Fibroblast of lung (primary cell): ENCODE measurements around the gene KIAA0753. TPM values are rescaled to one million over a fixed set of nuclear protein-coding genes. Genes with fewer than 3 reads are reported as not detected.
A peak's percentile ranks its signal among the peaks of the same experiment; 100 is the strongest.

ENCODE experiments used
- DNase-seq, 2 donors: peaks; one replicate each; pipeline versions ENCODE4 v3.0.0 to v3.0.0-alpha.2; 2010; ENCODE audit warnings: low read depth in 2 of 2
- H2AFZ ChIP-seq: 2 replicates; pipeline ENCODE4 v1.5.1; 2012; ENCODE audit warnings: low read length, control low read depth, inconsistent platforms
- H3K27ac ChIP-seq: 2 replicates; pipeline ENCODE4 v1.5.1; 2011; ENCODE audit warnings: low read length, control low read depth; ENCODE audit not compliant: insufficient read depth
- H3K27me3 ChIP-seq: 2 replicates; pipeline ENCODE4 v1.5.1; 2011; ENCODE audit warnings: mild to moderate bottlenecking, low read length; ENCODE audit not compliant: control insufficient read depth, insufficient read depth
- H3K36me3 ChIP-seq: 2 replicates; pipeline ENCODE4 v1.5.1; 2011; ENCODE audit warnings: low read length; ENCODE audit not compliant: control insufficient read depth, insufficient read depth
- H3K4me1 ChIP-seq: 2 replicates; pipeline ENCODE4 v1.5.1; 2011; ENCODE audit warnings: low read length; ENCODE audit not compliant: control insufficient read depth, insufficient read depth; ENCODE audit errors: extremely low read depth
- H3K4me2 ChIP-seq: 2 replicates; pipeline ENCODE4 v1.5.1; 2011; ENCODE audit warnings: low read length, control low read depth; ENCODE audit not compliant: insufficient read depth; ENCODE audit errors: extremely low read depth
- H3K4me3 ChIP-seq, 4 experiments: fragments of 200-600 bp in 1 of 4; sonication (generic) in 1 of 4; replicated peaks in 1 of 4; 2 replicates each; pipeline ENCODE4 v1.5.1; 2011 to 2016; ENCODE audit warnings: low read length in 4 of 4, low read depth in 3 of 4, mild to moderate bottlenecking in 3 of 4, control low read depth in 2 of 4, inconsistent platforms in 1 of 4, mixed read lengths in 1 of 4; ENCODE audit not compliant: insufficient read depth in 1 of 4; ENCODE audit errors: control extremely low read depth in 1 of 4
- H3K79me2 ChIP-seq: 2 replicates; pipeline ENCODE4 v1.5.1; 2012; ENCODE audit warnings: mild to moderate bottlenecking, low read length, inconsistent platforms; ENCODE audit not compliant: control insufficient read depth, insufficient read depth
- H3K9ac ChIP-seq: 2 replicates; pipeline ENCODE4 v1.5.1; 2011; ENCODE audit warnings: mild to moderate bottlenecking, low read length, control low read depth; ENCODE audit not compliant: insufficient read depth
- H3K9me3 ChIP-seq: 2 replicates; pipeline ENCODE4 v1.5.1; 2012; ENCODE audit warnings: low read depth, low read length; ENCODE audit not compliant: control insufficient read depth, insufficient read depth
- H4K20me1 ChIP-seq: 2 replicates; pipeline ENCODE4 v1.5.1; 2011; ENCODE audit warnings: low read length; ENCODE audit not compliant: control insufficient read depth, insufficient read depth; ENCODE audit errors: extremely low read depth
- EZH2 ChIP-seq: IDR thresholded peaks from 2 replicates; pipeline ENCODE4 v1.5.1; 2012; ENCODE audit warnings: low read length, control low read depth, mild to moderate bottlenecking; ENCODE audit errors: missing control alignments
- polyA minus RNA-seq: library from RNA; depleted of rRNA, polyadenylated mRNA; stranded (reverse); fragments of >200 nt; gene quantifications from 2 replicates; pipeline ENCODE4 v1.2.3, GENCODE V29; 2011; ENCODE audit warnings: low replicate concordance
- polyA plus RNA-seq, 2 donors: library from polyadenylated mRNA; depleted of rRNA in 1 of 2; stranded (reverse) in 1 of 2; unstranded in 1 of 2; fragments of >200 nt; gene quantifications; 2 replicates each; pipeline ENCODE4 v1.2.1, GENCODE V29; 2011 to 2012; ENCODE audit warnings: missing spikeins in 1 of 2
- total RNA-seq: library from RNA; depleted of rRNA; stranded (reverse); fragments of >200 nt; gene quantifications from 2 replicates; pipeline ENCODE4 v1.2.1, GENCODE V29; 2014
- TF ChIP-seq, protein P1 (sequence below), 2 donors: IDR thresholded peaks in 1 of 2; conservative IDR thresholded peaks in 1 of 2; 1 replicate in 1 of 2; 2 replicates in 1 of 2; pipeline ENCODE4 v1.5.1; 2011 to 2012; ENCODE audit warnings: low read length in 2 of 2, control low read depth in 1 of 2, inconsistent platforms in 1 of 2, low read depth in 1 of 2, mild to moderate bottlenecking in 1 of 2

The KIAA0753 gene
- total RNA-seq: 12.1 and 12.9 TPM in 2 replicates
- polyA plus RNA-seq: 4.6 and 5.8 TPM in 2 replicates
- 7.2 and 7.3 TPM in 2 replicates for polyA plus RNA-seq (2012)
- 3.9 and 14.3 TPM in 2 replicates for polyA minus RNA-seq

DNA sequence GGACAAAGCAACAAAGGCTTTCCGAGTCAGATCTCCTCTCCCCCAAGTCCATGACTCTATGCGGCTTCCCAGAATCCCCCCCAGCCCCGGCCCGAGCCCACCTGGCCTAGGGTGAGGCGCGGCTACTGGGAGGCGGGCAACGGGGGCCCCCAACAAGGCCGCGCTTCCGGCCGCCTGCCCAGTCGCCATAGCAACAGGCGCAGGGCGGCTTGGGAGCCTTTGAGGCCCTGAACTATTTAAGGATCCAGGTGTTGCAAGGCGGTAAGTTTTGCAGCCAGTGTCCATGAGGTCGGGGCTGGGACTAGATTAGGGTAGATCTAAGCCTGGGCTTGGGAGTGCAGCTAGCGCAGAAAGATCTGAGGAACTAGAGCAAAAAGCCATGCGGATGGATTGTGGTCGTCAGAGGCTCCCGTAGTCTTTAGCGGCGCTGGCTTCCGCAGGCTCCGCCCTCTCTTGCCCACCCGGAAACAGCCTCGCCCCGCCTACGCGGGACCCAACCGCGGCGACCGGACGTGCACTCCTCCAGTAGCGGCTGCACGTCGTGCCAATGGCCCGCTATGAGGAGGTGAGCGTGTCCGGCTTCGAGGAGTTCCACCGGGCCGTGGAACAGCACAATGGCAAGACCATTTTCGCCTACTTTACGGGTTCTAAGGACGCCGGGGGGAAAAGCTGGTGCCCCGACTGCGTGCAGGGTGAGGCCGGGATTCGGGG lies at the start of gene KIAA0753, which contains the start of gene TXNDC17:
TSS of gene KIAA0753 (minus strand) at position 176 of the 711 bp plus-strand sequence. CDS start 5,608 bp downstream, outside the sequence.
TSS of gene TXNDC17 (plus strand) at position 525 of the 711 bp plus-strand sequence. CDS start at position 548, 23 bp downstream.
- peak; percentile 90 to 92 for DNase-seq
- H3K9ac ChIP-seq: peak within 1 kb of the TSS; percentile 94
- peak within 1 kb of the TSS; percentile 58 to 97 (median 90) for H3K4me3 ChIP-seq
- H4K20me1 ChIP-seq: no peaks in the 10 kb centered on the region
- peak within 1 kb of the TSS; percentile 96 for H3K4me2 ChIP-seq
- peak within 1 kb of the TSS; percentile 93 for H3K27ac ChIP-seq
- peaks cover 43% of the 10 kb centered on the region for H3K79me2 ChIP-seq
- no peaks in the 10 kb centered on the region for H3K27me3 ChIP-seq
- H3K9me3 ChIP-seq: no peaks in the 10 kb centered on the region
- peak within 1 kb of the TSS; percentile 99 for H2AFZ ChIP-seq
- H3K36me3 ChIP-seq: peaks cover 8% of the 10 kb centered on the region
- TF ChIP-seq, protein P1, sequence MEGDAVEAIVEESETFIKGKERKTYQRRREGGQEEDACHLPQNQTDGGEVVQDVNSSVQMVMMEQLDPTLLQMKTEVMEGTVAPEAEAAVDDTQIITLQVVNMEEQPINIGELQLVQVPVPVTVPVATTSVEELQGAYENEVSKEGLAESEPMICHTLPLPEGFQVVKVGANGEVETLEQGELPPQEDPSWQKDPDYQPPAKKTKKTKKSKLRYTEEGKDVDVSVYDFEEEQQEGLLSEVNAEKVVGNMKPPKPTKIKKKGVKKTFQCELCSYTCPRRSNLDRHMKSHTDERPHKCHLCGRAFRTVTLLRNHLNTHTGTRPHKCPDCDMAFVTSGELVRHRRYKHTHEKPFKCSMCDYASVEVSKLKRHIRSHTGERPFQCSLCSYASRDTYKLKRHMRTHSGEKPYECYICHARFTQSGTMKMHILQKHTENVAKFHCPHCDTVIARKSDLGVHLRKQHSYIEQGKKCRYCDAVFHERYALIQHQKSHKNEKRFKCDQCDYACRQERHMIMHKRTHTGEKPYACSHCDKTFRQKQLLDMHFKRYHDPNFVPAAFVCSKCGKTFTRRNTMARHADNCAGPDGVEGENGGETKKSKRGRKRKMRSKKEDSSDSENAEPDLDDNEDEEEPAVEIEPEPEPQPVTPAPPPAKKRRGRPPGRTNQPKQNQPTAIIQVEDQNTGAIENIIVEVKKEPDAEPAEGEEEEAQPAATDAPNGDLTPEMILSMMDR (conservative IDR thresholded peaks at IDR 0.05 in 1 of 2, IDR thresholded peaks at IDR 0.05 in 1 of 2; ENCODE audit: low read depth in 1 of 2, low read length in 2 of 2): no peak
- no peak for TF ChIP-seq EZH2
- peaks cover 9% of the 10 kb centered on the region for H3K4me1 ChIP-seq

DNA sequence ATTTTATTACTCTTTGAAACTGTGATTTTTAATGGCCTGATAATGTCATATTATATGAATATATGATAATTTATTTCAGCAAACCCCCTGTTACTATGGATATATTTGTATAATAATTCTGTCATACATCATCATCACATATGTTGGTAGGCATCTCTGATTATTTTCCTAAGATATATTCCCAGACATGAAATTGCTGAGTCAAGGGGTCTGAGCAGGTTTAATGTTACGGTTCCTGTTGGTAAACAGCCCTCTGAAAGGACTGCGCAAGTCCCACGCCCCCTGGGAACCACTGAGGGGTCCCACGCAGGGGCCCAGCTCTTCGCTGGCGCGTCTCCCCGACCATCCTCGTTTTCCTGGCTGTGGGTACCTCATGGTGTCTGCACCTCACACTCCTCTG lies 48.4 kb upstream of the KIAA0753 start:
- no peak overlapping the region for H3K9ac ChIP-seq
- no peak overlapping the region for H2AFZ ChIP-seq
- H3K9me3 ChIP-seq: no peaks in the 10 kb centered on the region
- no peak overlapping the region for H3K27ac ChIP-seq
- H4K20me1 ChIP-seq: no peaks in the 10 kb centered on the region
- no peak overlapping the region for H3K4me2 ChIP-seq
- no peaks in the 10 kb centered on the region for H3K27me3 ChIP-seq
- no peaks in the 10 kb centered on the region for H3K4me1 ChIP-seq
- TF ChIP-seq, protein P1 (conservative IDR thresholded peaks at IDR 0.05 in 1 of 2, IDR thresholded peaks at IDR 0.05 in 1 of 2; ENCODE audit: low read depth in 1 of 2, low read length in 2 of 2): no peak
- TF ChIP-seq EZH2: no peak
- no peak overlapping the region for H3K4me3 ChIP-seq
- no peaks in the 10 kb centered on the region for H3K79me2 ChIP-seq
- H3K36me3 ChIP-seq: no peaks in the 10 kb centered on the region
- DNase-seq: no peak

DNA sequence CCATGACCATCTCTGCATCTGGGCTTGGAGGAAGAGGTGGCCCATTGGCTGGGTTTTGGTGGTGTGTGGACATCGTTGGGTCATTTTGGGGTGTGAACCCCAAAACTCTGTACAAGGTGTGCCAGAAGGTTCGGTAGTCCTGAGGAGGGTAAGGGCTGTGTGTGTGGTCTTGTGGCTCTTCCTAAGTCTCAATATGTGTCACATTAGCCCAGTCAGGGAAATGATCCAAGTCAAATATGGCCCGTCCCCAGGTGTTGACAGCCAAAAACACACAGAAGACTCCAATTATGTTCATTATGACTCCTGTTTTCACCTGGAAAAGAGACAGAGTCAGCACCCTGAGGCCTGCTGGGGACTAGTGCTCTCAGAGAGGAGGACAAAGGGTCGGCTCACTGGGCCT lies 45.5 kb upstream of the KIAA0753 start:
- Histone ChIP-seq H2AFZ (no peak overlapping the region), H3K79me2 (no peaks in the 10 kb centered on the region), H3K4me3 (no peak overlapping the region), H4K20me1 (no peaks in the 10 kb centered on the region), H3K4me1 (no peaks in the 10 kb centered on the region), H3K27me3 (no peaks in the 10 kb centered on the region), H3K9ac (no peak overlapping the region), H3K4me2 (no peak overlapping the region), H3K36me3 (no peaks in the 10 kb centered on the region), H3K27ac (no peak overlapping the region), H3K9me3 (no peaks in the 10 kb centered on the region)
- TF ChIP-seq, protein P1 (conservative IDR thresholded peaks at IDR 0.05 in 1 of 2, IDR thresholded peaks at IDR 0.05 in 1 of 2; ENCODE audit: low read depth in 1 of 2, low read length in 2 of 2): no peak
- no peak for TF ChIP-seq EZH2
- no peak for DNase-seq
